ENCODE results near the gene CELSR3.

The CELSR3 gene

GRCh38 chr3:48655606-48656005 lies 7.1 kb downstream of the CELSR3 start:
- in situ Hi-C loops (cut with MboI; ENCODE audit: low pct_unique_long_range_greater_than_20kb, low sequenced_read_pairs, unreplicated experiment), result no loop called here
- peak; percentile 63 for DNase-seq (ENCODE audit: low spot score)
- no peak for TF ChIP-seq CTCF (IDR thresholded peaks at IDR 0.05; ENCODE audit: extremely low read depth, insufficient read depth, missing control alignments)

- no peak for DNase-seq (ENCODE audit: low spot score)
- in situ Hi-C loops (cut with MboI; ENCODE audit: low pct_unique_long_range_greater_than_20kb, low sequenced_read_pairs, unreplicated experiment), result no loop called here
- no peak for TF ChIP-seq CTCF (IDR thresholded peaks at IDR 0.05; ENCODE audit: extremely low read depth, insufficient read depth, missing control alignments)
Observed at GRCh38 chr3:48655063-48655462, 7.6 kb downstream of the CELSR3 start.

- no peak for TF ChIP-seq CTCF (IDR thresholded peaks at IDR 0.05; ENCODE audit: extremely low read depth, insufficient read depth, missing control alignments)
- in situ Hi-C loops (cut with MboI; ENCODE audit: low pct_unique_long_range_greater_than_20kb, low sequenced_read_pairs, unreplicated experiment), result no loop called here
- no peak for DNase-seq (ENCODE audit: low spot score)
Observed at GRCh38 chr3:48652923-48653715, 9.6 kb downstream of the CELSR3 start.

GRCh38 chr3:48651771-48652170 lies 10.9 kb downstream of the CELSR3 start:
- in situ Hi-C loops (cut with MboI; ENCODE audit: low pct_unique_long_range_greater_than_20kb, low sequenced_read_pairs, unreplicated experiment), result no loop called here
- TF ChIP-seq CTCF (IDR thresholded peaks at IDR 0.05; ENCODE audit: extremely low read depth, insufficient read depth, missing control alignments), result no peak

GRCh38 chr3:48650723-48651122 lies 12.0 kb downstream of the CELSR3 start:
- in situ Hi-C loops (cut with MboI; ENCODE audit: low pct_unique_long_range_greater_than_20kb, low sequenced_read_pairs, unreplicated experiment), result no loop called here
- no peak for DNase-seq (ENCODE audit: low spot score)
- TF ChIP-seq CTCF (IDR thresholded peaks at IDR 0.05; ENCODE audit: extremely low read depth, insufficient read depth, missing control alignments), result no peak

More at GRCh38 chr3:48651771-48652170, 10.9 kb downstream of the CELSR3 start:
- DNase-seq (ENCODE audit: low spot score), result no peak

- in situ Hi-C loops (cut with MboI; ENCODE audit: low pct_unique_long_range_greater_than_20kb, low sequenced_read_pairs, unreplicated experiment), result no loop called here
- no peak for DNase-seq (ENCODE audit: low spot score)
- no peak for TF ChIP-seq CTCF (IDR thresholded peaks at IDR 0.05; ENCODE audit: extremely low read depth, insufficient read depth, missing control alignments)
Observed at GRCh38 chr3:48648188-48648850, 14.4 kb downstream of the CELSR3 start.
